HepG2 (cell line): ENCODE data around the gene SERPINB6. TPM values are rescaled to one million over a fixed set of nuclear protein-coding genes. Genes with fewer than 3 reads are reported as not detected.

Experiments
- ATAC-seq: fragments of 200-7000 bp; cut with Tn5 transposase; 3 replicates; pipeline ENCODE4 v1.9.1; 2020; ENCODE audit warnings: mild to moderate bottlenecking, moderate library complexity
- BruUV-seq: library from RNA; stranded (reverse); fragments of 400-500 nt; replicated peaks from 2 replicates; lab custom pipeline; 2021; lab: Mats Ljungman, UMichigan
- CTCF ChIA-PET: fragments of 300-600 bp; formaldehyde crosslinking; extraction: SDS; loops from one replicate; lab custom pipeline; 2021; ENCODE audit warnings: low total read pairs, inconsistent platforms, low intra/inter-chr PET ratio; lab: Yijun Ruan, JAX
- POLR2A ChIA-PET: fragments of 350-600 bp; sonication (Branson Sonifier 250); formaldehyde crosslinking; loops from one replicate; lab custom pipeline; 2020; ENCODE audit warnings: antibody characterized with exemption, inconsistent platforms; lab: Yijun Ruan, JAX
- DNase-seq: peaks from one replicate; pipeline ENCODE4 v3.0.0-alpha.2; 2015; ENCODE audit warnings: low spot score
- FAIRE-seq: peaks from 3 replicates; lab custom pipeline; 2011; peaks lifted over from hg19 to GRCh38; lab: Jason Lieb, UNC
- H2AFZ ChIP-seq: one replicate; pipeline ENCODE4 v1.6.1; 2011; ENCODE audit warnings: low read length, inconsistent platforms
- H3K27ac ChIP-seq: fragments of 300-600 bp; 3 replicates; pipeline ENCODE4 v1.8.0; 2011; ENCODE audit warnings: mixed run types, mild to moderate bottlenecking, mixed read lengths, low read length, inconsistent platforms; ENCODE audit not compliant: insufficient read depth; ENCODE audit errors: extremely low read length
- H3K27me3 ChIP-seq, 2 experiments: fragments of 200-600 bp in 1 of 2; 2 replicates in 1 of 2; 3 replicates in 1 of 2; pipeline versions ENCODE4 v1.6.0 to v1.8.0; 2011; ENCODE audit warnings: low read length in 2 of 2, mild to moderate bottlenecking in 2 of 2, moderate library complexity in 2 of 2, inconsistent platforms in 1 of 2; ENCODE audit not compliant: insufficient read depth in 2 of 2, control insufficient read depth in 1 of 2
- H3K36me3 ChIP-seq, 2 experiments: fragments of 200-600 bp in 1 of 2; replicated peaks in 1 of 2; 2 replicates in 1 of 2; 3 replicates in 1 of 2; pipeline versions ENCODE4 v1.5.1 to v1.8.0; 2011; ENCODE audit warnings: low read length in 2 of 2, inconsistent platforms in 1 of 2; ENCODE audit not compliant: insufficient read depth in 2 of 2, control insufficient read depth in 1 of 2
- H3K4me1 ChIP-seq: 2 replicates; pipeline ENCODE4 v1.5.1; 2012; ENCODE audit warnings: low read length, inconsistent platforms; ENCODE audit not compliant: insufficient read depth
- H3K4me2 ChIP-seq: 2 replicates; pipeline ENCODE4 v1.6.0; 2011; ENCODE audit warnings: low read depth, low read length, inconsistent platforms
- H3K4me3 ChIP-seq, 3 experiments: fragments of 200-600 bp in 1 of 3; sonication (generic), shearing (Covaris generic) in 1 of 3; replicated peaks in 1 of 3; 2 replicates each; pipeline ENCODE4 v1.5.1; 2011 to 2016; ENCODE audit warnings: low read length in 3 of 3, inconsistent platforms in 2 of 3, low read depth in 2 of 3, mild to moderate bottlenecking in 2 of 3, control low read depth in 1 of 3, mixed read lengths in 1 of 3; ENCODE audit not compliant: insufficient read depth in 1 of 3
- H3K79me2 ChIP-seq: one replicate; pipeline ENCODE4 v1.6.1; 2011; ENCODE audit warnings: low read length, inconsistent platforms; ENCODE audit not compliant: insufficient read depth
- H3K9ac ChIP-seq: 2 replicates; pipeline ENCODE4 v1.6.0; 2011; ENCODE audit warnings: mild to moderate bottlenecking, low read depth, low read length, inconsistent platforms; ENCODE audit not compliant: insufficient read depth
- H3K9me3 ChIP-seq: 2 replicates; pipeline ENCODE4 v1.5.1; 2012; ENCODE audit warnings: mild to moderate bottlenecking, low read length
- H4K20me1 ChIP-seq: 2 replicates; pipeline ENCODE4 v1.6.0; 2011; ENCODE audit warnings: inconsistent platforms, mild to moderate bottlenecking, low read length, moderate library complexity; ENCODE audit not compliant: insufficient read depth
- ERF ChIP-seq: IDR thresholded peaks from 2 replicates; pipeline ENCODE4 v1.6.1; 2018; ENCODE audit warnings: missing biosample characterization, missing genetic modification reagents
- FOXO4 ChIP-seq: sonication (generic); formaldehyde crosslinking; conservative IDR thresholded peaks from 2 replicates; pipeline ENCODE4 v1.8.1; 2023; ENCODE audit warnings: missing genetic modification reagents
- GTF3A ChIP-seq: sonication (generic); formaldehyde crosslinking; conservative IDR thresholded peaks from 2 replicates; pipeline ENCODE4 v1.4.0; 2020; ENCODE audit warnings: mild to moderate bottlenecking, missing genetic modification reagents
- HIVEP1 ChIP-seq: sonication (generic); formaldehyde crosslinking; IDR thresholded peaks from 2 replicates; pipeline ENCODE4 v1.4.0; 2020; ENCODE audit warnings: mild to moderate bottlenecking, missing genetic modification reagents
- KDM4B ChIP-seq: sonication (generic); formaldehyde crosslinking; IDR thresholded peaks from 2 replicates; pipeline ENCODE4 v1.4.0; 2020; ENCODE audit warnings: missing genetic modification reagents
- ONECUT2 ChIP-seq: sonication (generic); formaldehyde crosslinking; IDR thresholded peaks from 2 replicates; pipeline ENCODE4 v1.4.0; 2020; ENCODE audit warnings: missing genetic modification reagents
- RELA ChIP-seq: sonication (generic); formaldehyde crosslinking; IDR thresholded peaks from 2 replicates; pipeline ENCODE4 v1.4.0; 2020; ENCODE audit warnings: missing genetic modification reagents
- SNRNP70 ChIP-seq: fragments of 200-400 bp; formaldehyde crosslinking; IDR thresholded peaks from 2 replicates; pipeline ENCODE4 v1.6.1; 2017; ENCODE audit warnings: mild to moderate bottlenecking, low read depth, low read length, moderate library complexity
- TCF7 ChIP-seq: sonication (generic); IDR thresholded peaks from 2 replicates; pipeline ENCODE4 v1.6.1; 2016; ENCODE audit warnings: antibody characterized with exemption, low read depth
- ZKSCAN1 ChIP-seq: fragments of 150-350 bp; IDR thresholded peaks from 2 replicates; pipeline ENCODE4 v1.6.1; 2014; ENCODE audit warnings: low read length
- ZNF383 ChIP-seq: sonication (generic); formaldehyde crosslinking; IDR thresholded peaks from 2 replicates; pipeline ENCODE4 v1.4.0; 2020; ENCODE audit warnings: missing genetic modification reagents, mild to moderate bottlenecking, borderline replicate concordance
- ZNF605 ChIP-seq: sonication (generic); formaldehyde crosslinking; IDR thresholded peaks from 2 replicates; pipeline ENCODE4 v1.8.0; 2022; ENCODE audit warnings: mild to moderate bottlenecking, missing genetic modification reagents
- ZNF614 ChIP-seq: IDR thresholded peaks from 2 replicates; pipeline ENCODE4 v1.6.1; 2018; ENCODE audit warnings: missing biosample characterization, missing genetic modification reagents, inconsistent platforms, borderline replicate concordance
- ZNF720 ChIP-seq: sonication (generic); formaldehyde crosslinking; IDR thresholded peaks from 2 replicates; pipeline ENCODE4 v1.4.0; 2020; ENCODE audit warnings: missing genetic modification reagents
- ZSCAN12 ChIP-seq: sonication (generic); formaldehyde crosslinking; IDR thresholded peaks from 2 replicates; pipeline ENCODE4 v1.9.0; 2021; ENCODE audit warnings: mild to moderate bottlenecking, missing genetic modification reagents
- WGBS: methylation state at CpG from one replicate; pipeline ENCODE4 v1.1.6; 2017; ENCODE audit warnings: low lambda C conversion rate; 5-methylcytosine and 5-hydroxymethylcytosine counted together
- in situ Hi-C: cut with HindIII; loops from 2 replicates; pipeline ENCODE4 v1.10.0; 2017; ENCODE audit warnings: low pct_unique_long_range_greater_than_20kb; ENCODE audit not compliant: extremely low pct_ligation_motif_present
- intact Hi-C: fragments of 100-400 bp; cut with micrococcal nuclease; formaldehyde crosslinking; loops from one replicate; pipeline ENCODE4 v1.10.0; 2022; ENCODE audit not compliant: unreplicated experiment
- polyA plus RNA-seq, 8 experiments: library from polyadenylated mRNA; depleted of rRNA in 3 of 8; stranded (reverse) in 7 of 8; unstranded in 1 of 8; fragments of >200 nt; fragmentation: Illumina TruSeq in 4 of 8; extraction: Trizol in 4 of 8; gene quantifications; 2 replicates each; pipeline versions ENCODE4 v1.2.1 to v1.2.3, GENCODE V29; 2011 to 2016; ENCODE audit warnings: low read depth in 4 of 8, missing spikeins in 1 of 8, mixed read lengths in 1 of 8; ENCODE audit not compliant: insufficient read depth in 1 of 8
- total RNA-seq, 5 experiments: library from RNA; depleted of rRNA; stranded (reverse); fragments of >200 nt; fragmentation: Illumina TruSeq; extraction: Trizol; gene quantifications; 2 replicates each; pipeline ENCODE4 v1.2.3, GENCODE V29; 2016; ENCODE audit warnings: low read depth in 1 of 5
- TF ChIP-seq, protein P1 (sequence below): sonication (generic); formaldehyde crosslinking; IDR thresholded peaks from 2 replicates; pipeline ENCODE4 v1.4.0; 2020; ENCODE audit warnings: mild to moderate bottlenecking, missing genetic modification reagents
- TF ChIP-seq, protein P2 (sequence below): sonication (generic); formaldehyde crosslinking; IDR thresholded peaks from 2 replicates; pipeline ENCODE4 v1.4.0; 2020; ENCODE audit warnings: mild to moderate bottlenecking, missing genetic modification reagents

SERPINB6 gene
- total and polyA plus RNA-seq, 2 of the 13 experiments (the other 11 are each of a cell fraction or from before 2014, with no cell fraction given), result 38.2 to 61.3 TPM

- no peak overlapping the region for H2AFZ ChIP-seq
- no TSS peak for BruUV-seq
- H3K9me3 ChIP-seq, result no peaks in the 10 kb centered on the region
- H4K20me1 ChIP-seq, result no peaks in the 10 kb centered on the region
- no peak overlapping the region for H3K4me2 ChIP-seq
- no peak overlapping the region for H3K4me3 ChIP-seq
- H3K27ac ChIP-seq, result no peak overlapping the region
- in situ Hi-C loops (no loop called here), intact Hi-C loops (no loop called here)
- DNase-seq (no peak), ATAC-seq (no peak), FAIRE-seq (no peak)
- H3K27me3 ChIP-seq, result no peaks in the 10 kb centered on the region
- H3K36me3 ChIP-seq, result no peaks in the 10 kb centered on the region
- POLR2A ChIA-PET, result no interaction called here
- H3K4me1 ChIP-seq, result peaks cover 36% of the 10 kb centered on the region
- H3K9ac ChIP-seq, result no peak overlapping the region
- no peaks in the 10 kb centered on the region for H3K79me2 ChIP-seq
- no peak for TF ChIP-seq ZNF614
- TF ChIP-seq ZNF383, result no peak
- no peak for TF ChIP-seq ONECUT2 (CRISPR knock-in tag)
- TF ChIP-seq, protein P1, sequence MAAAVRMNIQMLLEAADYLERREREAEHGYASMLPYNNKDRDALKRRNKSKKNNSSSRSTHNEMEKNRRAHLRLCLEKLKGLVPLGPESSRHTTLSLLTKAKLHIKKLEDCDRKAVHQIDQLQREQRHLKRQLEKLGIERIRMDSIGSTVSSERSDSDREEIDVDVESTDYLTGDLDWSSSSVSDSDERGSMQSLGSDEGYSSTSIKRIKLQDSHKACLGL (CRISPR knock-in tag), result no peak
- TF ChIP-seq SNRNP70, result no peak
- TF ChIP-seq KDM4B (CRISPR knock-in tag), result no peak
- no peak for TF ChIP-seq GTF3A (CRISPR knock-in tag)
- TF ChIP-seq ZNF605 (CRISPR knock-in tag), result no peak
- no peak for TF ChIP-seq RELA (CRISPR knock-in tag)
- TF ChIP-seq ZNF720, result no peak
- CTCF ChIA-PET, result no interaction called here
- 92% methylated on average over 8 of the region's 8 CpGs for WGBS
Measured at GRCh38 chr6:2963756-2964155, 7.6 kb downstream of the SERPINB6 start.

- ATAC-seq, result no peak
- FAIRE-seq, result no peak
- no peak overlapping the region for H3K9ac ChIP-seq
- H3K27me3 ChIP-seq, result no peaks in the 10 kb centered on the region
- BruUV-seq, result no TSS peak
- no peak overlapping the region for H3K4me2 ChIP-seq
- no peak overlapping the region for H3K27ac ChIP-seq
- H3K9me3 ChIP-seq, result no peaks in the 10 kb centered on the region
- H4K20me1 ChIP-seq, result no peaks in the 10 kb centered on the region
- TF ChIP-seq ONECUT2 (CRISPR knock-in tag), result no peak
- no peak for TF ChIP-seq HIVEP1
- TF ChIP-seq, protein P2, sequence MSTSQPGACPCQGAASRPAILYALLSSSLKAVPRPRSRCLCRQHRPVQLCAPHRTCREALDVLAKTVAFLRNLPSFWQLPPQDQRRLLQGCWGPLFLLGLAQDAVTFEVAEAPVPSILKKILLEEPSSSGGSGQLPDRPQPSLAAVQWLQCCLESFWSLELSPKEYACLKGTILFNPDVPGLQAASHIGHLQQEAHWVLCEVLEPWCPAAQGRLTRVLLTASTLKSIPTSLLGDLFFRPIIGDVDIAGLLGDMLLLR (CRISPR knock-in tag), result no peak
- TF ChIP-seq ZSCAN12 (CRISPR knock-in tag), result no peak
- no peak for TF ChIP-seq FOXO4
- no peak for TF ChIP-seq TCF7
- TF ChIP-seq ZKSCAN1, result no peak
- no peak for TF ChIP-seq ERF (CRISPR knock-in tag)
- DNase-seq, result no peak
- CTCF ChIA-PET, result no interaction called here
- in situ Hi-C loops, result no loop called here
- POLR2A ChIA-PET, result no interaction called here
- no peaks in the 10 kb centered on the region for H3K36me3 ChIP-seq
- no peaks in the 10 kb centered on the region for H3K79me2 ChIP-seq
- WGBS, result 90% methylated on average over 3 of the region's 3 CpGs
- no peak overlapping the region for H2AFZ ChIP-seq
- intact Hi-C loops, result no loop called here
- H3K4me1 ChIP-seq, result peaks cover 35% of the 10 kb centered on the region
- H3K4me3 ChIP-seq, result no peak overlapping the region
Measured at GRCh38 chr6:2962636-2963035, 8.7 kb downstream of the SERPINB6 start.
